IPS-20b (cell line): ENCODE results near the gene RNF220.
A peak's percentile ranks its signal among the peaks of the same experiment; 100 is the strongest.

Source experiments
- H3K27ac ChIP-seq: one replicate; pipeline ENCODE4 v1.5.1; 2013; ENCODE audit warnings: low read length
- H3K27me3 ChIP-seq: 2 replicates; pipeline ENCODE4 v1.6.1; 2013; ENCODE audit warnings: mild to moderate bottlenecking, low read length, inconsistent platforms; ENCODE audit not compliant: insufficient read depth
- H3K36me3 ChIP-seq: 2 replicates; pipeline ENCODE4 v1.6.1; 2013; ENCODE audit warnings: low read depth, mild to moderate bottlenecking, inconsistent platforms, low read length, moderate library complexity; ENCODE audit not compliant: insufficient read depth
- H3K4me1 ChIP-seq: 2 replicates; pipeline ENCODE4 v1.6.1; 2013; ENCODE audit warnings: mild to moderate bottlenecking, control low read depth, inconsistent platforms, low read length, moderate library complexity; ENCODE audit not compliant: insufficient read depth
- H3K4me3 ChIP-seq: 2 replicates; pipeline ENCODE4 v1.5.1; 2013; ENCODE audit warnings: mild to moderate bottlenecking, low read length, inconsistent platforms
- H3K9ac ChIP-seq: 2 replicates; pipeline ENCODE4 v1.6.1; 2013; ENCODE audit warnings: low read depth, mild to moderate bottlenecking, inconsistent platforms, low read length, moderate library complexity
- H3K9me3 ChIP-seq: 2 replicates; pipeline ENCODE4 v1.6.1; 2013; ENCODE audit warnings: mild to moderate bottlenecking, low read depth, low read length, inconsistent platforms; ENCODE audit not compliant: insufficient read depth

Gene RNF220

DNA sequence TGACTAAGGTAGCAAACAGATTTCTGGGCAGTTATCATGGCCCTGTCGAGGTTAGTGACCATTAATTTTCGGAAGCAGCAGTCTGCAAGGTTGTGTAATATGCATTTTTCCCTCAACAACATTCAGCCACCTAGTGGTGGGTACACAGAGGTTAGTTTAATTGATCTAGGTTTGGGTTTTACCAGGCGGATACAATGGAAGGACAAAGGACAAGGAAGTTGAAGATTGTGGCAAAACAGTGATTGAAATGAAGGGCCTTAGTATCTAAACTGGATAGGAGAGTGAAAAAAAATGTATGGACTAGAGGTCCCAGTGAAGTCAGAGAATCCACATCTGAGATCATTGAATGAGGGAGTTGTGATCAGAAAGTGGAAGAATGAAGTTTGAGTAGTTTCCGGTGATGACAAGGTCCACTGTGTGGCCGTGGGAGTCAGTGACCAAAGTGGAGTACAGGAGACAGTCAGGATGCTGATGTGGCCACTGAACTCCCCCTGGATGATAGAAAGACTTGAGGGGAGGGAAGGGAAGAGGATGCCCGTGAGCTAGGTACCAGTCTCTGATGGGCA is 272.2 kb downstream of the RNF220 start:
- no peak overlapping the region for H3K4me3 ChIP-seq
- H3K9me3 ChIP-seq, result no peaks in the 10 kb centered on the region
- H3K9ac ChIP-seq, result no peak overlapping the region
- no peaks in the 10 kb centered on the region; the same call in 1 of the 2 replicates for H3K27me3 ChIP-seq
- H3K27ac ChIP-seq, result no peak overlapping the region
- H3K36me3 ChIP-seq, result no peaks in the 10 kb centered on the region
- H3K4me1 ChIP-seq, result peaks cover 15% of the 10 kb centered on the region

DNA sequence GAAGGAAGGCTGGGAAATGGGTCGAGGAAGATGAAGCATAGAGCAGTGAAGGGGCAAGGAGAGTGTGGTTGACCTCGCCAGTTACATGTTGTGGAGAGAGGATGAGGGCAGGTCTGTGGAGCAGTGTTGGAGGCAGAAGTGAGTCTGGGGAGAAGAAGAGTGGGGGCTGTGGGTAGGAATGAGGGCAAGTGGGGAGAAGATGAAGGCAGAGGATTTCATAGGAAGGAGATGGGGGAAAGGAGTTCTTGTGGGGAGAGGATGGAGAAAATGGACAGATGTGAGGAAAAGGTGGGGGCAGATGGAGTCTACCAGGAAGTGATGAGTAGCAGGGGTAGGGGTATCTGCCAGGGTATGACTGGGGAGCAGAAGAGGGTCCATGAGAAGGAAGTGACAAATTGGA is 273.1 kb downstream of the RNF220 start:
- no peak overlapping the region for H3K27ac ChIP-seq

DNA sequence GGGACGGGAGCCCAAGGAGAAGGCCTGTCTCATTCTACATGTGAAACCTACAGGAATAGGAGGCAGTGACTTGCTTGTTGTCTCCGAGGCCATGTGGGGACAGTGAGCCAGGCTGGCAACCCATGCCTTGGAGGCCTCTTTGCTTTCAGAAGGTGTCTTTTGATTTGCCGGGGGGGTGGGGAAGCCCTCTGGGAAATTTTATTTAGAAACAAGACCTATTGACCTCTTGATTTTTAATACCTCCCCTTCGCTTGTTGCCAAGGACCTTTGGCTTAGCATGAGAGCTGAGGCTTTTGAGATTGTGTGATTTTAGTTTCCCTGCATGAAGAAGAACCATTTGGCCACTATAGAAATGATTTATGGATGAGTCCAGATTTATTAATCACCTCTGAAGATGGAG is 273.6 kb downstream of the RNF220 start:
- H3K36me3 ChIP-seq, result no peaks in the 10 kb centered on the region
- no peak overlapping the region for H3K4me3 ChIP-seq
- H3K9me3 ChIP-seq, result no peaks in the 10 kb centered on the region
- no peak overlapping the region for H3K27ac ChIP-seq
- H3K4me1 ChIP-seq, result peaks cover 7% of the 10 kb centered on the region
- no peak overlapping the region for H3K9ac ChIP-seq
- H3K27me3 ChIP-seq, result no peaks in the 10 kb centered on the region

More for the DNA sequence above, 273.1 kb downstream of the RNF220 start:
- Histone ChIP-seq H3K9me3 (no peaks in the 10 kb centered on the region), H3K9ac (no peak overlapping the region), H3K27me3 (no peaks in the 10 kb centered on the region; the same call in 1 of the 2 replicates), H3K36me3 (no peaks in the 10 kb centered on the region), H3K4me1 (peaks cover 10% of the 10 kb centered on the region), H3K4me3 (no peak overlapping the region)

DNA sequence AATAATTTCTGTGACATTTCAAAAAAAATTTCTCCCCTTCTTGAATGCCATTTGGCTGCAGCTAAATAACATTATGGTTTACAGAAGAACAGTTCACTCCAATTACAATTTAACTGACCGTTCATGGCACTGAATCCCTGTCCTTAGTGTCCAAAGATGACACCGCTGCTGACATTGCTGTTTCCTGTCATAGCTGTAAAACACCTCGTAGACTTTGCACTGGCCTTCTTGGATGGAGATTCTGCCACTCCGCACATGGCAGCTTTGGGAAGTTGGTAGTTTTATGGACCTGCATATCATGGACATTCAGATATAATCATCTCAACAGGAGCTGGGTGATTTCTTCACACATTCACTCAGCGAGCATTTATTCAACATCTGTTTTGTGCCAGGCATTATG is 274.4 kb downstream of the RNF220 start:
- Histone ChIP-seq H3K9ac (no peak overlapping the region), H3K4me3 (no peak overlapping the region), H3K4me1 (peaks cover 7% of the 10 kb centered on the region), H3K27ac (no peak overlapping the region), H3K9me3 (no peaks in the 10 kb centered on the region), H3K36me3 (no peaks in the 10 kb centered on the region), H3K27me3 (no peaks in the 10 kb centered on the region)

DNA sequence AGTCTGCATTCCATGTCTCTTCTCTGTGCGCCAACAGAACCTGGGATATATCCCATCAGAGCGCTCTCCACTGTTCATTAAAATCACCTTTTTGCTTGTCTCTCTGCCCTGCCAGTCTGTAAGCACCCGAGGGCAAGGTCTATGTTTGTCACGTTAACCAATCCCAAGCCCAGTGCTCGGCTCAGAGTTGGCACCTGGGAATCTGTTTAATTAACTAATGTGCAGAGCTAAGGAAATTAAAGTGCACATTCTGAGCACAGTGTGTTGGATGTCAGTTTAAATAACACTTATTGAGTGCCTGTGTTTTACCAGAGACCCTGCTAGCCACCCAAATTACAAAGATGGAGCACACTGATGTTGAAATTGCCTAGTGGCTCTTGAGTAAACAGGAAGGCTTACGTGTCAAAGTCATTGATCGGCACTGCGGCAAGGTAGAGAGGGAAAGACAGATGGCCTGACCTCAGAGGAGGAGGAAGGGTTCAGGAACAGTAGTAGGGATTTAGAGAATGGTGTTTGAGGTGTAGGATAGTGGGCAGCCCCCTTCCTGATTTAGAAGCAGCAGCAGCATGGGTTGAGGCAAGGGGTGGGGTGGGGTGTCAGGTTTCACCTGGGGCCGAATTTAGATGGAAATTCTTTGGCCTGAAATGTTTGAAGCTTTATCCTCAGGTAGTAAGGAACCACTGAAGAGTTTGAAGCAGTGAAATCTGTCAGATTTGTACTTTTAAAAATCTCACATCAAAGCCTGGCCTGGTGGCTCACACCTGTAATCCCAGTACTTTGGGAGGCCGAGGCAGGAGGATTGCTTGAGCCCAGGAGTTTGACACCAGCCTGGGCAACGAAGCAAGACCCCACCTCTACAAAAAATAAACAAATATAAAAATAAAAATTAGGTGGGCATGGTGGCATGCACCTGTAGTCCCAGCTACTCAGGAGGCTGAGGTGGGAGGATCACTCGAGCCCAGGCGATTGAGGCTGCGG is 277.1 kb downstream of the RNF220 start:
- H3K27me3 ChIP-seq, result no peaks in the 10 kb centered on the region
- H3K9me3 ChIP-seq, result no peaks in the 10 kb centered on the region
- peak overlapping the region; percentile 31; the same call in 1 of the 2 replicates for H3K4me3 ChIP-seq
- no peaks in the 10 kb centered on the region for H3K36me3 ChIP-seq
- peak overlapping the region; percentile 56; the same call in 1 of the 2 replicates for H3K9ac ChIP-seq
- peaks cover 9% of the 10 kb centered on the region for H3K4me1 ChIP-seq
- H3K27ac ChIP-seq, result peak overlapping the region; percentile 48

DNA sequence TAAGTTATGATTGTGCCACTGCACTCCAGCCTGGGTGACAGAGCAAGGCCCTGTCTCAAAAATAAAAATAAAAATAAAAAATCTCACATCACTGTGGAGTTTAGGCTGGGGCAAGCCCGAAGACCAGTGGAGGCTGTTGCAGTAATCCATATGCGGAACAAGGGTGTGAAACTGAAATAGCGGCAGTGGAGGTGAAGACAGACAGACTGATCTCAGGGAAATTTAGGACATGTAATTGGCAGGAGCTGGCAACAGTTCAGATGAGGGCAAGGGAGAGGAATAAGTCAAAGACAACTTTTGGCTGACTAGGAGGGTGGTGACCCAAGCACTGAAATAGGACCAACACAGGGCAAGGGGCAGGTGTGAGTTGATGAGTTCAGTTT is 277.8 kb downstream of the RNF220 start:
- H3K4me1 ChIP-seq, result peaks cover 9% of the 10 kb centered on the region
- no peak overlapping the region for H3K9ac ChIP-seq
- no peak overlapping the region for H3K4me3 ChIP-seq
- no peaks in the 10 kb centered on the region for H3K27me3 ChIP-seq
- H3K27ac ChIP-seq, result no peak overlapping the region
- no peaks in the 10 kb centered on the region for H3K9me3 ChIP-seq
- no peaks in the 10 kb centered on the region for H3K36me3 ChIP-seq

DNA sequence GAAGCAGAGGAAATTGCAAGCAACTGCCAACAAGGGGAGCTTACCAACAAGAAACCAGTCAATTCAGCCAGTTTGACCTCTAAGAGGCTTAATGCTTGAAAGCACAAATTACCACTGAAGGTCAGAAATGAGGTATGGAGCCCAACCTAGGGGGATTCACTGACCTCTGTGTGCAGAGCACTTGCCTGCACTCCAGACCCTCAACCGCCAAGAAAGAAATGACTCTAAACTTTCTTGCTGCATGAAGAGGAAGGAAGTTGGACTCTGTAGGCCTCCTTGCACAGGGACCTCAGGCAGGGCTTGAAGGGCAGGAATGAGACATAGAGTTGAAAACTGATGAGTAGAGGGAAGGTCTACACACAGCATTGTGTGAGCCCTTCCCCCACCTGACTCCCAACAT is 279.5 kb downstream of the RNF220 start:
- peaks cover 17% of the 10 kb centered on the region for H3K4me1 ChIP-seq
- no peaks in the 10 kb centered on the region for H3K36me3 ChIP-seq
- H3K9me3 ChIP-seq, result no peaks in the 10 kb centered on the region
- H3K27me3 ChIP-seq, result no peaks in the 10 kb centered on the region
- no peak overlapping the region for H3K27ac ChIP-seq
- H3K4me3 ChIP-seq, result no peak overlapping the region
- no peak overlapping the region for H3K9ac ChIP-seq

DNA sequence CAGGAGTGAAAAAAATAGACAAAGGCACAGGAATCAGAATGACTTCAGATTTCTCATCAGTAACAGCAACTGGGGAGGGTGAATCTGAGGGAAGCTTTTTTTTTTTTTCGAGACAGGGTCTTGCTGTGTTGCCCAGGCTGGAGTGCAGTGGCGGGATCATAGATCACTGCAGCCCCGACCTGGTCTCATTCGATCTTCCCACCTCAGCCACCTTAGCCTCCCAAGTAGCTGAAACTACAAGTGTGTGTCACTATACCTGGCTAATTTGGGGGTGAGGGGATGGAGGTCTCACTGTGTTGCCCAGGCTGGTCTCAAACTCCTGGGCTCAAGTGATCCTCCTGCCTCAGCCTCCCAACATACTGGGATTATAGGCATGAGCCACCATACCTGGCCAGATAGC is 280.2 kb downstream of the RNF220 start:
- Histone ChIP-seq H3K9ac (no peak overlapping the region), H3K36me3 (no peaks in the 10 kb centered on the region), H3K27ac (no peak overlapping the region), H3K27me3 (no peaks in the 10 kb centered on the region), H3K9me3 (no peaks in the 10 kb centered on the region), H3K4me3 (no peak overlapping the region), H3K4me1 (peaks cover 17% of the 10 kb centered on the region)

DNA sequence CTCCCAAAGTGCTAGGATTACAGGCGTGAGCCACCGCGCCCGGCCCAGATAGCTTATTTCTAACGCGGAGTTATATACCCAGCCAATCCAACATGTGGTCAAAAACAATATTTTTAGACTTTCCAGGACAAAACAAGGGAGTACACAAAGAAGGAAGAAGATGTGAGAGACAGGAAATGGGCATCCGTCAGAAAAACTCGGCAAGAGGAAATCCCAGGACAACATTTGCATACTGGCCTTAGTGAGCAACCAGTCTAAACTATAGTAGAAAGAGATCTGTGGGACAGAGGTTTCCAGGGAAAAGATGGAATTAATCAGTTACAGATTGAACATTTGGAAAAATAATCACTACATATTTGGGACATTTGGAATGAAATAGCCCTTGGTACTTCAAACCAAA is 280.8 kb downstream of the RNF220 start:
- H3K4me3 ChIP-seq, result no peak overlapping the region
- H3K27me3 ChIP-seq, result no peaks in the 10 kb centered on the region
- no peak overlapping the region for H3K9ac ChIP-seq
- H3K27ac ChIP-seq, result no peak overlapping the region
- H3K36me3 ChIP-seq, result no peaks in the 10 kb centered on the region
- H3K4me1 ChIP-seq, result peaks cover 17% of the 10 kb centered on the region
- H3K9me3 ChIP-seq, result no peaks in the 10 kb centered on the region

DNA sequence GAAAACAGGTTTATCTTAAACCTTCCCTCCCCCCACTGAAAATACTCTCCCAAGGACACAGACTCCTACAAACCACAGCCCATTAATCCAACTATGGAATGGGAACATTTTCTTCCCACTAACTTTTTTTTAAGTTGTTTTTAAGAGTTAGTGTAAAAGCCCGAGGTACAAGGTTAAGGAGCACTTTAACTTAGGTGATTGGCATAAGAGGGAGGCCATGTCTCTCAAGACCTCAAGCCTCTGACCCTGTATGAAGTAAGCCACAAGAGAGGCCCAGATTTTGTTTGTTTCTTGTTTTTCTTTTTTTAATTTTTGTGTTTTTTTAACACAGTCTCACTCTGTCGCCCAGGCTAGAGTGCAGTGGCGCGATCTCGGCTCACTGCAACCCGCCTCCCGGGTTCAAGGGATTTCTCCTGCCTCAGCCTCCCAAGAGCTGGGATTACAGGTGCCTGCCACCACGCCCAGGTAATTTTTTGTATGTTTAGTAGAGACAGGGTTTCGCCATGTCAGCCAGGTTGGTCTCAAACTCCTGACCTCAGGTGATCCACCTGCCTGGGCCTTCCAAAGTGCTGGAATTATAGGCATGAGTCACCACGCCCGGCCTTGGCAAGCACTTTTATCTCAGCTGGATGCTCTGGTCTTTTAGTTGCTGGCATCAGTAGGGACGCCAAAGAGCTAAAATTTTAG is 283.8 kb downstream of the RNF220 start:
- Histone ChIP-seq H3K9me3 (no peaks in the 10 kb centered on the region), H3K27ac (no peak overlapping the region)

DNA sequence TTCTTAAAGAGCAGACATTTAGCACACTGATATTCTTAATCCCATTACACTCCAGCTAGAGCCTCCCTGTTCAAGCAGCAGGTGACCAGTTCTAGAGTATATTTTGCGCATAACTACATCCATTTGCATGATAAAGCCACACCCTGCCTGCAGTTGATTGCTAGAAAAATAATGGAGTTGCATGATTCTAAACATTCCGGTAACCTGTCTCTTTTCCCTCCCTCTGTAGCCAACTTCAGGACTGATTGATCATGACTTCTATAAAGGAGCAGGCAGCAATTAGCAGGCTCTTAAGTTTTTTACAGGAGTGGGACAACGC is 284.4 kb downstream of the RNF220 start:
- Histone ChIP-seq H3K9me3 (no peaks in the 10 kb centered on the region), H3K9ac (no peak overlapping the region), H3K27ac (no peak overlapping the region), H3K4me3 (no peak overlapping the region), H3K36me3 (no peaks in the 10 kb centered on the region), H3K27me3 (no peaks in the 10 kb centered on the region), H3K4me1 (peaks cover 10% of the 10 kb centered on the region)

More for the DNA sequence above, 283.8 kb downstream of the RNF220 start:
- Histone ChIP-seq H3K27me3 (no peaks in the 10 kb centered on the region), H3K4me3 (no peak overlapping the region), H3K9ac (no peak overlapping the region), H3K36me3 (no peaks in the 10 kb centered on the region), H3K4me1 (peaks cover 10% of the 10 kb centered on the region)
